H1 (cell line): ENCODE data around the gene AIM2. TPM values are rescaled to one million over a fixed set of nuclear protein-coding genes. Genes with fewer than 3 reads are reported as not detected.

ENCODE experiments used
- BRCA1 ChIP-seq: IDR thresholded peaks from 2 replicates; pipeline ENCODE4 v1.6.1; 2012; ENCODE audit warnings: low read depth, low read length, improper control_type of control experiment
- CTBP2 ChIP-seq: IDR thresholded peaks from 2 replicates; pipeline ENCODE4 v1.7.0; 2011; ENCODE audit warnings: borderline replicate concordance, mild to moderate bottlenecking, moderate library complexity, mixed read lengths, low read length; ENCODE audit not compliant: insufficient read depth, insufficient read length
- KDM1A ChIP-seq: fragments of 200-600, 300-600 bp; sonication (generic); IDR thresholded peaks from 2 replicates; pipeline ENCODE4 v1.7.1; 2016; ENCODE audit warnings: mild to moderate bottlenecking, low read length, borderline replicate concordance
- SAP30 ChIP-seq: fragments of 300-600 bp; sonication (generic); IDR thresholded peaks from 2 replicates; pipeline ENCODE4 v1.7.1; 2012; ENCODE audit warnings: low read length, moderate library complexity, mild to moderate bottlenecking, inconsistent platforms; ENCODE audit not compliant: insufficient read depth, insufficient replicate concordance
- polyA plus RNA-seq, 7 experiments: library from polyadenylated mRNA; depleted of rRNA in 3 of 7; stranded (reverse) in 5 of 7; unstranded in 2 of 7; fragments of >200 nt in 5 of 7; fragments of 200-250 nt in 2 of 7; gene quantifications; 1 replicate in 5 of 7; 2 replicates in 1 of 7; 4 replicates in 1 of 7; pipeline versions ENCODE4 v1.2.1 to v1.2.3, GENCODE V29; 2011 to 2013; ENCODE audit warnings: missing spikeins in 2 of 7, mixed read lengths in 2 of 7
- total RNA-seq: library from RNA; stranded (reverse); fragmentation: NEBNext Ultra II Directional; extraction: Animal tissue kit (Norgen Biotek cat#: 25700); gene quantifications from 2 replicates; pipeline ENCODE4 v1.2.1, GENCODE V29; 2021

The AIM2 gene
- total and polyA plus RNA-seq, 2 of the 8 experiments (the other 6 are each of a cell fraction or from before 2014, with no cell fraction given): 0.21 to 2.1 TPM

DNA sequence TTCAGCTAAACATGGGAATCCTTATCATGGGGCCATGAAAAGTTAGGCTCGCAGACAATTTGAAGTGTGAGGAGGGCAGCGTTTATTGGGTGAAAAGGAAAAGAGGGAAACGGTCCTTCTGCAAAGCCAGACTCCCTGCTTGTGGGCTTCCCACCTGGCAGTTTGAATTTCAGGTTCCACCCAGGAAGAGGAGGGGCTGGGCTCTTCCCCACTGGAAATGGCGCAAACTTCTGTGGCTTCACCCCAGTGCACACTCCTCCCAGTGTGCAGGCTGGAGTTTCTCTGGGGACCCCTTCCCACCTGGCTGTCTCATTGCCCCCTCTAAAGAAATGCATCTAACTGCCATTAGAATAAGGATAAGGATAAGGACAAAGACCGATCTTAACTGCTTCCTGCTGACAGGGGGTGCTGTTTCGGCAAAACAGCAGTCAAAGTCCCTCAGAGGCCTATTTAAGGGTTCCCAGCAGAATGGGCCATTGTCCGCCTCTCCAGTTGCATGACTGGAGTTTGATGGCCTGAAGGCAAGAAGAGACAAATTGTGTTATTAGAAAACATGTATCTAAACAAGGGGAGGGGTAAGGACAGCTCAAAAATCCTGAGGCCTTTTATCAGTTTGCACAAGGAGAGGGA, 20.4 kb downstream of the AIM2 start (continued):
- no peak for TF ChIP-seq BRCA1
- no peak for TF ChIP-seq KDM1A
- no peak for TF ChIP-seq SAP30
- TF ChIP-seq CTBP2: no peak
- TF ChIP-seq, all 59 proteins: peak for 2
